ENCODE measurements around the gene HOXD3.

Gene HOXD3

GRCh38 chr2:176121190-176122051, 35.7 kb upstream of the HOXD3 start:
- no peak for DNase-seq

GRCh38 chr2:176122052-176122682, 34.9 kb upstream of the HOXD3 start:
- no peak for DNase-seq

DNA sequence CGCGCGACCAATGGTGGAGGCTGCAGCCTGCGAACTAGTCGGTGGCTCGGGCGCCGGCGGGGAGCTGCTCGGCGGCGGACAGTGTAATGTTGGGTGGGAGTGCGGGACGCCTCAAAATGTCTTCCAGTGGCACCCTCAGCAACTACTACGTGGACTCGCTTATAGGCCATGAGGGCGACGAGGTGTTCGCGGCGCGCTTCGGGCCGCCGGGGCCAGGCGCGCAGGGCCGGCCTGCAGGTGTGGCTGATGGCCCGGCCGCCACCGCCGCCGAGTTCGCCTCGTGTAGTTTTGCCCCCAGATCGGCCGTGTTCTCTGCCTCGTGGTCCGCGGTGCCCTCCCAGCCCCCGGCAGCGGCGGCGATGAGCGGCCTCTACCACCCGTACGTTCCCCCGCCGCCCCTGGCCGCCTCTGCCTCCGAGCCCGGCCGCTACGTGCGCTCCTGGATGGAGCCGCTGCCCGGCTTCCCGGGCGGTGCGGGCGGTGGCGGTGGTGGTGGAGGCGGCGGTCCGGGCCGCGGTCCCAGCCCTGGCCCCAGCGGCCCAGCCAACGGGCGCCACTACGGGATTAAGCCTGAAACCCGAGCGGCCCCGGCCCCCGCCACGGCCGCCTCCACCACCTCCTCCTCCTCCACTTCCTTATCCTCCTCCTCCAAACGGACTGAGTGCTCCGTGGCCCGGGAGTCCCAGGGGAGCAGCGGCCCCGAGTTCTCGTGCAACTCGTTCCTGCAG, 34.3 kb upstream of the HOXD3 start, which contains the start of gene HOXD9:
Gene HOXD9, plus strand, starts transcription at position 37 of the 728 bp plus-strand sequence. Its CDS starts 50 bp downstream, at position 87.
- no peak for DNase-seq

DNA sequence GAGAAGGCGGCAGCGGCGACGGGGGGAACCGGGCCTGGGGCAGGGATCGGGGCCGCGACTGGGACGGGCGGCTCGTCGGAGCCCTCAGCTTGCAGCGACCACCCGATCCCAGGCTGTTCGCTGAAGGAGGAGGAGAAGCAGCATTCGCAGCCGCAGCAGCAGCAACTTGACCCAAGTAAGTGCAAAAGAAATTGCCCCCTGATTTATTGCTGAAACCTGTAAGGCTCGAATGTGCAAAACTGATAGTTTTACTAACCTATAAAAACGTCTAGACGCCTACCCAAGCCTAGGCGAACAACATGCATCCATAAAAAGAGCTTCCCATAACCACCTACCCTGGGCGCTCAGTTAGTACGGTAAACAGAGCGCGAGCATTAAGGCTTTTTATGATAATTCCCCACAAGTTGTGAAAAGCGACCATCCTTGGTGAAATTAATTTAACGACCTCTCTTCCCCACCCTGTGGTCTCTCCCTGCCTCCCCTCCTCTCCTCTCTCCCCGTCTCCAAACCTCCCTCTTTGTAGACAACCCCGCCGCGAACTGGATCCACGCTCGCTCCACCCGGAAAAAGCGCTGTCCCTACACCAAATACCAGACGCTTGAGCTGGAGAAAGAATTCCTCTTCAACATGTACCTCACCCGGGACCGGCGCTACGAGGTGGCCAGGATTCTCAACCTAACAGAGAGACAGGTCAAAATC, 33.5 kb upstream of the HOXD3 start:
- DNase-seq = no peak

- no peak for DNase-seq
Measured at GRCh38 chr2:176124110-176124946, 32.8 kb upstream of the HOXD3 start.

GRCh38 chr2:176124947-176125771, 31.9 kb upstream of the HOXD3 start:
- DNase-seq = no peak

DNA sequence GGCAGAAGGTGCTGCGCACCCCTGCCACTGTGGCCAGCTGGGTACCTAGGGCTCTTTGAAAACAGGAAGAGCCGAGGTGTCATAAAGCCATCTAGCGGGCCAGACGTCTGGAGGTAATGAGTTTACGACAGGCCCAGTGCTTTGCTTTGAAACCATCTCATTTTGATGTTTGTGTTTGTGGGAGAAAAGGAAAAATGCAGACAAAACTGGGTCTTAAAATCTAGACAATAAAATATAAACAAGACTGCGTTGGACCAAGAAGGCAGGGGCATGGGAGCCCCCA, 31.4 kb upstream of the HOXD3 start:
- no peak for DNase-seq

GRCh38 chr2:176126929-176127773, 30.0 kb upstream of the HOXD3 start:
- DNase-seq = no peak

DNA sequence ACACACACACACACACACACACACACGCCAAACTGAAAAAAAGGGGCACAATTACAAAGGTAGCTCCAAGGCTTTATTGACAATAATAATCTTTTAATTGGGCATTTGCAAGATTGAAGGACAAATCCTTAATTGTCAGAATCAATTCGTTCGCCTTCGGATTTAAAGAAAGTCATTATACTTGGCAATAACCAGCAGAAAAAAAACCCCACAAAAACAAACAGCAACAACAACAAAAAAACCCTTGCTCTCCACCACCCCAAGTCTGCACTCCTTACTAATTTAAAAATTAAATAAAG, 29.4 kb upstream of the HOXD3 start:
- no peak for DNase-seq

DNA sequence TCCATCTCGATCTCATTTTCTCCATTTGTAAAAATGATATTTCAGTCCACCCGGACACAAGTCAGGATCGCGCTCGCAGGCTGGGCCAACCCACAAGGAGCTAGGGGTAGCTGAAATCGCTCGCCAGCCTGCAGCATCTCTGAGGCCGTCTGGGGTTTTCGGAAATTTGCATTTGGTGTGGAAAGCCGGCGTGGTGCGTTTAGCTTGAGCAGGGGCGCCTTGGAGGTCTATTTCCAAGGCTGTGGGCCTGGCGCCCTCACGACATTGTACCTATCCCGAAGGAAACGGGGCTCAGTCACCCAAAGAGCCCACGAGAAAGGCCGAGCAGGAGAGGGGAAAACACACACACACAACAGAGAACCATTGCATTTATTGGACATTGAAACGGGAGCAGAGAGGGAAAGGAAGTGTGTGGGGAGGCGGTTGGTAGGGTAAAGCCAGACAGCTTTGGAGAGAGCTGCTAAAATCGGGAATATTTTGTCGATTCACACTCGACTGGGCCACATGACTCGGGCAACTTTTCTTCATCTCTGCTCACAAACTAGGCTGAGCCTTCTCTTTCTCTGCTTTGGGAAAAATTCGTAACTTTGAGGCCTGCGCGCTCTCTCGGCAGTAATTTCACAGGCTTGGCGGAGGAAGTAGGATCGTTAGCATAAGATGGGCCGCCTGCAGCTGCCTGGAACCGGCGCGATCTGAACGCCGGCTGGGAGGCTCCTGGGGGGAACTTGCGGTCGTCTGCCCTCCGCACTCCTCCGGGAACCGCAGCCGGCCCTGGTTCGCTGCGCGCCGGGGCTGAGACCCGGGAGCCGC, 28.7 kb upstream of the HOXD3 start:
- DNase-seq = no peak

- peak; percentile 56 for DNase-seq
Measured at GRCh38 chr2:176128982-176129796, 27.9 kb upstream of the HOXD3 start, which contains the start of gene HOXD8. TSS of gene HOXD8 (plus strand) at chr2:176129705. CDS start at chr2:176130367, 662 bp downstream.

DNA sequence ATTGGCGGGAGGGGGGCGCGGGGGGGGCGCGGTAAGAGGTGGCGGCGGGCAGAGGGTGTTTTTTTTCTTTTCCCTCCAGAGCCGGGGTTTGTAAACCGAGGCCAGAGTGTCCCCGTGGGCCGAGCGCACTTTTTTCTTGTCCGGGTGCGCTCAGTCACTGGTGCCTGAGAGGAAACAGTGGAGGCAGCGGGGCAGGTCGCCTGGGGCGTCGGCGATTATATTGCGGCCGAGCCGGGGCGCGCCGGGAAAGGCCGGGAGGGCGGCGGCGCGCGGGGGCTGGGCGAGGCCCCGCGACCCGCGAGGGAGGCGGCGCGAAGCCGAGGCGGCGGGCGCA, 27.3 kb upstream of the HOXD3 start:
- DNase-seq = no peak

GRCh38 chr2:176130147-176130956, 26.8 kb upstream of the HOXD3 start:
- no peak for DNase-seq

DNA sequence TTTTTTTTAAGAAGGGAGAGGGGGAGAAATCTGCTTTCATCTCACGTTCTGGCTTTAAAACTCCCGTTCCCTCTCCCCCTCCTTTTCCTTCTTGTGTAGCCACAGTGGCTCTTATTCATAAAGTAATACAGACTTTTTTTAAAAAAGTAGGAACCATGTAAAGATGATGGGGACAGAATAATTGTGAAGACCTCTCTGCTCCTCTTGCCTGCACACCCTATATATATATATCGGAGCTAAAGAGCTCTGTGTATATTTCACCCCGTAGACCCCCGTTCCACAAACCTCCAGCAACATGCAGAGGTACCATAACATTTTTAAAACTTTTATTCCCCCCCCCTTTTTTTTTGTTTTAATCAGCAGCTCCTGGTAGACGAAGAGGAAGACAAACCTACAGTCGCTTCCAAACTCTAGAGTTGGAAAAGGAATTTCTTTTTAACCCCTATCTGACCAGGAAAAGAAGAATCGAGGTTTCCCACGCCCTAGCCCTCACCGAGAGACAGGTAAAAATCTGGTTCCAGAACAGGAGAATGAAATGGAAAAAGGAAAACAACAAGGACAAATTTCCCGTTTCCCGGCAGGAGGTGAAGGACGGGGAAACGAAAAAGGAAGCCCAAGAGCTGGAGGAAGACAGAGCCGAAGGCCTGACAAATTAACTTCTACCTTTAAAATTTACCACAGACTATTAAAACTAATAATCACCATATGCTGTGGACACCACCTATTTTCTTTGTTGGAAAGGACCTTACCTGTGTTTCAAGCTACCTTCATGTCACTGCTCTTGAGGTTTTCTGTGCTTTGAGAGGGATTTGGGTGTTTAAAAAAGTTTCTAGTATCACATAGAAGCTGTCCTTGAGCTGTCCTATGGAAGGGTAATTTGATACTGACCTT, 25.9 kb upstream of the HOXD3 start:
- no peak for DNase-seq

- DNase-seq = no peak
Measured at GRCh38 chr2:176131848-176132158, 25.3 kb upstream of the HOXD3 start.

- DNase-seq = no peak
Measured at GRCh38 chr2:176132205-176133171, 24.6 kb upstream of the HOXD3 start.
